SK-N-SH (cell line): ENCODE results near the gene CHRM4.

Experiments
- CTCF ChIP-seq: fragments of 200-600 bp; sonication (generic); IDR thresholded peaks from 2 replicates; pipeline ENCODE4 v1.6.1; 2017; ENCODE audit warnings: antibody characterized with exemption, mild to moderate bottlenecking, moderate library complexity
- JUND ChIP-seq: IDR thresholded peaks from 2 replicates; pipeline ENCODE4 v1.4.0; 2012
- REST ChIP-seq: IDR thresholded peaks from 2 replicates; pipeline ENCODE4 v1.6.1; 2012; ENCODE audit warnings: mild to moderate bottlenecking, low read depth, low read length, moderate library complexity
- USF2 ChIP-seq: fragments of 150-350 bp; IDR thresholded peaks from 2 replicates; pipeline ENCODE4 v1.6.1; 2017; ENCODE audit warnings: antibody characterized with exemption, low read length, low read depth, borderline replicate concordance

- no peak for TF ChIP-seq REST
- TF ChIP-seq CTCF, result no peak
- no peak for TF ChIP-seq USF2
- no peak for TF ChIP-seq JUND
Observed at GRCh38 chr11:46421257-46421880, 29.8 kb upstream of the CHRM4 start.
